ENCODE results near the gene SV2C. TPM values are rescaled to one million over a fixed set of nuclear protein-coding genes. Genes with fewer than 3 reads are reported as not detected.

The SV2C gene
- total and polyA plus RNA-seq, 2 of the 13 experiments (the other 11 are each of a cell fraction or from before 2014, with no cell fraction given) = not detected

- TF ChIP-seq LBX2 (CRISPR knock-in tag; IDR thresholded peaks at IDR 0.05; ENCODE audit: borderline replicate concordance) (peak; percentile 68; the same call in 1 of the 2 replicates), TAF15 (IDR thresholded peaks at IDR 0.05; ENCODE audit: low read depth, low read length, poor library complexity, severe bottlenecking) (no peak), ZNF780A (CRISPR knock-in tag; IDR thresholded peaks at IDR 0.05) (peak; percentile 51; the same call in 1 of the 2 replicates), ZMAT3 (CRISPR knock-in tag; conservative IDR thresholded peaks at IDR 0.05) (no peak), TOE1 (CRISPR knock-in tag; IDR thresholded peaks at IDR 0.05) (peak; percentile 73; the same call in 1 of the 2 replicates), CBX2 (IDR thresholded peaks at IDR 0.05; ENCODE audit: low read depth, low read length) (no peak), CBX2 (CRISPR knock-in tag; IDR thresholded peaks at IDR 0.05; ENCODE audit: low read depth) (no peak), ZNF513 (CRISPR knock-in tag; conservative IDR thresholded peaks at IDR 0.05) (no peak), SALL2 (CRISPR knock-in tag; IDR thresholded peaks at IDR 0.05) (no peak), ZNF841 (CRISPR knock-in tag; IDR thresholded peaks at IDR 0.05; ENCODE audit: borderline replicate concordance) (no peak), EHMT2 (IDR thresholded peaks at IDR 0.05; ENCODE audit: borderline replicate concordance, low read depth, low read length) (no peak), NAIF1 (CRISPR knock-in tag; IDR thresholded peaks at IDR 0.05; ENCODE audit: borderline replicate concordance) (no peak), ZNF784 (CRISPR knock-in tag; IDR thresholded peaks at IDR 0.05; ENCODE audit: borderline replicate concordance) (no peak), TOPORS (CRISPR knock-in tag; IDR thresholded peaks at IDR 0.05) (peak; percentile 45), CREB1 (IDR thresholded peaks at IDR 0.05) (no peak), CREB1 (CRISPR knock-in tag; IDR thresholded peaks at IDR 0.05) (no peak), BRF2 (CRISPR knock-in tag; IDR thresholded peaks at IDR 0.05) (0 out of 2 replicates have a peak, but pooled peaks have one; percentile 27), RFXAP (CRISPR knock-in tag; IDR thresholded peaks at IDR 0.05; ENCODE audit: borderline replicate concordance) (no peak), POLR2AphosphoS5 (IDR thresholded peaks at IDR 0.05; ENCODE audit: low read depth, low read length) (peak; percentile 59), PCBP2 (optimal IDR thresholded peaks at IDR 0.05; ENCODE audit: low read depth, low read length, poor library complexity, severe bottlenecking) (no peak), PATZ1 (CRISPR knock-in tag; IDR thresholded peaks at IDR 0.05) (peak; percentile 98), ZNF549 (CRISPR knock-in tag; IDR thresholded peaks at IDR 0.05) (no peak)
Measured at GRCh38 chr5:76402886-76403765, 319.9 kb downstream of the SV2C start, which contains the start of gene IQGAP2 (continued).
